IMR-90 (cell line): ENCODE results near the gene BEX3. TPM values are rescaled to one million over a fixed set of nuclear protein-coding genes. Genes with fewer than 3 reads are reported as not detected.

ENCODE experiments used
- ATAC-seq: fragments of 200-7000 bp; cut with Tn5 transposase; 2 replicates; pipeline ENCODE4 v1.9.1; 2020; ENCODE audit warnings: low read depth, mild to moderate bottlenecking, moderate library complexity
- BruUV-seq: library from RNA; stranded (reverse); fragments of 400-500 nt; replicated peaks from 2 replicates; lab custom pipeline; 2021; lab: Mats Ljungman, UMichigan
- CTCF ChIA-PET: fragments of 300-600 bp; formaldehyde crosslinking; extraction: SDS; loops from one replicate; lab custom pipeline; 2021; ENCODE audit warnings: antibody characterized with exemption; lab: Yijun Ruan, JAX
- POLR2A ChIA-PET: fragments of 300-600 bp; sonication (Branson Sonifier 250); formaldehyde crosslinking; loops from one replicate; lab custom pipeline; 2022; ENCODE audit warnings: antibody characterized with exemption; ENCODE audit not compliant: unreplicated experiment; lab: Charles Lee
- DNase-seq: peaks from one replicate; pipeline ENCODE4 v3.0.0; 2013
- H2AFZ ChIP-seq: replicated peaks from 2 replicates; pipeline ENCODE3; 2013; ENCODE audit warnings: low read length, mild to moderate bottlenecking; ENCODE audit not compliant: poor library complexity
- H2AK5ac ChIP-seq: 2 replicates; pipeline ENCODE4 v1.6.1; 2013; ENCODE audit warnings: low read depth, low read length, inconsistent platforms
- H2AK9ac ChIP-seq: replicated peaks from 2 replicates; pipeline ENCODE3; 2013; ENCODE audit warnings: mild to moderate bottlenecking, low read depth, low read length, moderate library complexity; ENCODE audit not compliant: poor library complexity
- H2BK120ac ChIP-seq: 2 replicates; pipeline ENCODE4 v1.6.1; 2013; ENCODE audit warnings: low read depth, low read length, inconsistent platforms
- H2BK15ac ChIP-seq: 3 replicates; pipeline ENCODE4 v1.6.1; 2013; ENCODE audit warnings: low read depth, low read length, inconsistent platforms
- H2BK20ac ChIP-seq: 2 replicates; pipeline ENCODE4 v1.6.1; 2013; ENCODE audit warnings: low read depth, mild to moderate bottlenecking, inconsistent platforms, low read length, moderate library complexity
- H2BK5ac ChIP-seq: 2 replicates; pipeline ENCODE4 v1.6.1; 2013; ENCODE audit warnings: mild to moderate bottlenecking, low read depth, low read length, inconsistent platforms; ENCODE audit not compliant: poor library complexity, severe bottlenecking
- H3K14ac ChIP-seq: replicated peaks from 2 replicates; pipeline ENCODE4 v1.6.1; 2013; ENCODE audit warnings: low read depth, low read length, inconsistent platforms
- H3K18ac ChIP-seq: 2 replicates; pipeline ENCODE4 v1.6.1; 2013; ENCODE audit warnings: low read depth, low read length, control low read depth
- H3K23ac ChIP-seq: 2 replicates; pipeline ENCODE4 v1.6.1; 2013; ENCODE audit warnings: low read depth, low read length, inconsistent platforms
- H3K27ac ChIP-seq: 2 replicates; pipeline ENCODE4 v1.5.1; 2013; ENCODE audit warnings: mild to moderate bottlenecking, control low read depth, low read length; ENCODE audit not compliant: insufficient read depth
- H3K27me3 ChIP-seq: 2 replicates; pipeline ENCODE4 v1.6.1; 2013; ENCODE audit warnings: low read length; ENCODE audit not compliant: control insufficient read depth, insufficient read depth
- H3K36me3 ChIP-seq: 2 replicates; pipeline ENCODE4 v1.6.1; 2013; ENCODE audit warnings: low read length, mixed read lengths; ENCODE audit not compliant: control insufficient read depth, insufficient read depth
- H3K4ac ChIP-seq: 2 replicates; pipeline ENCODE4 v1.6.1; 2013; ENCODE audit warnings: low read depth, low read length, inconsistent platforms
- H3K4me1 ChIP-seq: 2 replicates; pipeline ENCODE4 v1.6.1; 2013; ENCODE audit warnings: low read length, mixed read lengths; ENCODE audit not compliant: control insufficient read depth, insufficient read depth
- H3K4me2 ChIP-seq: 2 replicates; pipeline ENCODE4 v1.6.1; 2013; ENCODE audit warnings: low read depth, mild to moderate bottlenecking, control low read depth, low read length, moderate library complexity
- H3K4me3 ChIP-seq: 2 replicates; pipeline ENCODE4 v1.5.1; 2013; ENCODE audit warnings: low read depth, mild to moderate bottlenecking, control low read depth, low read length, moderate library complexity; ENCODE audit not compliant: insufficient read depth
- H3K56ac ChIP-seq: 2 replicates; pipeline ENCODE4 v1.6.1; 2013; ENCODE audit warnings: low read length, inconsistent platforms; ENCODE audit not compliant: insufficient read depth; ENCODE audit errors: extremely low read depth
- H3K79me1 ChIP-seq, 2 experiments: 2 replicates each; pipeline ENCODE4 v1.6.1; 2013; ENCODE audit warnings: low read length in 2 of 2, inconsistent platforms in 1 of 2, low read depth in 1 of 2
- H3K9ac ChIP-seq: 2 replicates; pipeline ENCODE4 v1.6.1; 2013; ENCODE audit warnings: low read depth, low read length, control low read depth
- H3K9me1 ChIP-seq: 2 replicates; pipeline ENCODE4 v1.6.1; 2013; ENCODE audit warnings: low read length, inconsistent platforms; ENCODE audit not compliant: insufficient read depth
- H3K9me3 ChIP-seq: 2 replicates; pipeline ENCODE4 v1.6.1; 2013; ENCODE audit warnings: low read length; ENCODE audit not compliant: control insufficient read depth, insufficient read depth
- H4K20me1 ChIP-seq: 2 replicates; pipeline ENCODE4 v1.6.1; 2013; ENCODE audit warnings: low read length, inconsistent platforms; ENCODE audit not compliant: insufficient read depth
- H4K5ac ChIP-seq: 2 replicates; pipeline ENCODE4 v1.6.1; 2013; ENCODE audit warnings: mild to moderate bottlenecking, low read depth, low read length, control low read depth
- H4K8ac ChIP-seq, 2 experiments: 2 replicates each; pipeline ENCODE4 v1.6.1; 2013; ENCODE audit warnings: low read depth in 2 of 2, low read length in 2 of 2, control low read depth in 1 of 2, inconsistent platforms in 1 of 2
- H4K91ac ChIP-seq: 2 replicates; pipeline ENCODE4 v1.6.1; 2013; ENCODE audit warnings: low read depth, low read length, inconsistent platforms; ENCODE audit not compliant: insufficient read depth
- BHLHE40 ChIP-seq: fragments of 150-350 bp; IDR thresholded peaks from 2 replicates; pipeline ENCODE4 v1.6.1; 2016; ENCODE audit warnings: mild to moderate bottlenecking, low read depth, low read length
- CEBPB ChIP-seq: IDR thresholded peaks from 2 replicates; pipeline ENCODE4 v1.6.1; 2012; ENCODE audit warnings: low read depth, low read length, improper control_type of control experiment
- CHD1 ChIP-seq: IDR thresholded peaks from 2 replicates; pipeline ENCODE4 v1.6.1; 2012; ENCODE audit warnings: low read depth, low read length, improper control_type of control experiment
- ELK1 ChIP-seq: fragments of 150-350 bp; IDR thresholded peaks from 2 replicates; pipeline ENCODE4 v1.6.1; 2016; ENCODE audit warnings: low read depth, mild to moderate bottlenecking, low read length, moderate library complexity, borderline replicate concordance
- FOS ChIP-seq: fragments of 150-350 bp; IDR thresholded peaks from 2 replicates; pipeline ENCODE4 v1.6.1; 2016; ENCODE audit warnings: low read depth, low read length
- MAFK ChIP-seq: IDR thresholded peaks from 2 replicates; pipeline ENCODE4 v1.6.1; 2012; ENCODE audit warnings: low read depth, low read length, improper control_type of control experiment
- MAZ ChIP-seq: IDR thresholded peaks from 2 replicates; pipeline ENCODE4 v1.6.1; 2012; ENCODE audit warnings: low read depth, mild to moderate bottlenecking, low read length, improper control_type of control experiment, moderate library complexity, borderline replicate concordance
- MXI1 ChIP-seq: IDR thresholded peaks from 2 replicates; pipeline ENCODE4 v1.6.1; 2012; ENCODE audit warnings: low read depth, mild to moderate bottlenecking, low read length, moderate library complexity, borderline replicate concordance
- NFE2L2 ChIP-seq: fragments of 150-350 bp; IDR thresholded peaks from 2 replicates; pipeline ENCODE4 v1.6.1; 2016; ENCODE audit warnings: low read depth, mild to moderate bottlenecking, low read length
- POLR2A ChIP-seq: IDR thresholded peaks from 2 replicates; pipeline ENCODE4 v1.6.1; 2012; ENCODE audit warnings: mild to moderate bottlenecking, low read depth, low read length
- RAD21 ChIP-seq: IDR thresholded peaks from 2 replicates; pipeline ENCODE4 v1.6.1; 2012; ENCODE audit warnings: low read length, improper control_type of control experiment
- RCOR1 ChIP-seq: IDR thresholded peaks from 2 replicates; pipeline ENCODE4 v1.6.1; 2012; ENCODE audit warnings: mild to moderate bottlenecking, low read length, improper control_type of control experiment; ENCODE audit not compliant: insufficient replicate concordance
- RFX5 ChIP-seq: IDR thresholded peaks from 2 replicates; pipeline ENCODE4 v1.8.0; 2012; ENCODE audit warnings: low read depth, mild to moderate bottlenecking, low read length, moderate library complexity
- SMC3 ChIP-seq: fragments of 150-350 bp; IDR thresholded peaks from 2 replicates; pipeline ENCODE4 v1.6.1; 2016; ENCODE audit warnings: low read depth, mild to moderate bottlenecking, antibody characterized with exemption, low read length, moderate library complexity
- WGBS, 2 experiments: methylation state at CpG; one replicate each; pipeline versions ENCODE4 v1.1.5 to v1.1.7; 2013; ENCODE audit warnings: missing lambda C conversion rate in 2 of 2; ENCODE audit not compliant: insufficient read length in 1 of 2; ENCODE audit errors: extremely low coverage in 2 of 2; 5-methylcytosine and 5-hydroxymethylcytosine counted together
- dilution Hi-C: fragments of 300-500 bp; cut with HindIII; formaldehyde crosslinking; loops from one replicate; pipeline ENCODE4 v1.14.3; 2018; ENCODE audit warnings: low sequenced_read_pairs; ENCODE audit not compliant: unreplicated experiment
- in situ Hi-C: fragments of 300-500 bp; cut with MboI; formaldehyde crosslinking; loops from 3 replicates; pipeline ENCODE4 v1.14.3; 2019; ENCODE audit warnings: low sequenced_read_pairs, inconsistent platforms, mixed read lengths
- intact Hi-C: fragments of 100-400 bp; cut with micrococcal nuclease; formaldehyde crosslinking; loops from 2 replicates; pipeline ENCODE4 v1.10.0; 2022
- polyA plus RNA-seq, 3 experiments: library from polyadenylated mRNA; depleted of rRNA; stranded (reverse); fragments of >200 nt; gene quantifications; 2 replicates each; pipeline ENCODE4 v1.2.3, GENCODE V29; 2012; ENCODE audit warnings: low replicate concordance in 1 of 3
- total RNA-seq: library from RNA; depleted of rRNA; stranded (reverse); fragments of >200 nt; gene quantifications from 2 replicates; pipeline ENCODE4 v1.2.3, GENCODE V29; 2012
- TF ChIP-seq, protein P1 (sequence below): conservative IDR thresholded peaks from 2 replicates; pipeline ENCODE4 v1.5.1; 2012; ENCODE audit warnings: mild to moderate bottlenecking, low read depth, low read length, improper control_type of control experiment
- TF ChIP-seq, protein P2 (sequence below): fragments of 150-350 bp; IDR thresholded peaks from 2 replicates; pipeline ENCODE4 v1.6.1; 2017; ENCODE audit warnings: mild to moderate bottlenecking, antibody characterized with exemption, low read length, low read depth

BEX3 gene
- total and polyA plus RNA-seq, 2 of the 4 experiments (the other 2 are of a cell fraction), result 114 to 409 TPM

- Histone ChIP-seq H3K14ac (no peak overlapping the region), H3K4me3 (no peak overlapping the region), H3K9ac (no peak overlapping the region), H4K5ac (no peak overlapping the region), H3K27ac (no peak overlapping the region), H3K4me2 (no peak overlapping the region), H2AK5ac (no peak overlapping the region), H4K91ac (no peak overlapping the region), H2BK20ac (no peak overlapping the region), H4K20me1 (no peaks in the 10 kb centered on the region), H3K56ac (no peak overlapping the region), H3K23ac (no peak overlapping the region), H3K4me1 (no peaks in the 10 kb centered on the region; the same call in 1 of the 2 replicates), H3K9me3 (no peaks in the 10 kb centered on the region), H2BK120ac (no peak overlapping the region), H3K9me1 (no peaks in the 10 kb centered on the region), H2AFZ (no peak overlapping the region), H2BK5ac (no peak overlapping the region), H4K8ac (no peak overlapping the region), H2AK9ac (no peak overlapping the region), H3K18ac (no peak overlapping the region), H2BK15ac (no peak overlapping the region), H3K79me1 (peaks cover 5 to 11% of the 10 kb centered on the region in 2 experiments; a peak in 1 of 4 replicates), H3K4ac (no peak overlapping the region), H3K27me3 (peaks cover 6% of the 10 kb centered on the region), H3K36me3 (no peaks in the 10 kb centered on the region)
- intact Hi-C loops (no loop called here), dilution Hi-C loops (no loop called here), in situ Hi-C loops (no loop called here)
- BruUV-seq, result no TSS peak
- no peak for TF ChIP-seq CHD1
- TF ChIP-seq, protein P1, sequence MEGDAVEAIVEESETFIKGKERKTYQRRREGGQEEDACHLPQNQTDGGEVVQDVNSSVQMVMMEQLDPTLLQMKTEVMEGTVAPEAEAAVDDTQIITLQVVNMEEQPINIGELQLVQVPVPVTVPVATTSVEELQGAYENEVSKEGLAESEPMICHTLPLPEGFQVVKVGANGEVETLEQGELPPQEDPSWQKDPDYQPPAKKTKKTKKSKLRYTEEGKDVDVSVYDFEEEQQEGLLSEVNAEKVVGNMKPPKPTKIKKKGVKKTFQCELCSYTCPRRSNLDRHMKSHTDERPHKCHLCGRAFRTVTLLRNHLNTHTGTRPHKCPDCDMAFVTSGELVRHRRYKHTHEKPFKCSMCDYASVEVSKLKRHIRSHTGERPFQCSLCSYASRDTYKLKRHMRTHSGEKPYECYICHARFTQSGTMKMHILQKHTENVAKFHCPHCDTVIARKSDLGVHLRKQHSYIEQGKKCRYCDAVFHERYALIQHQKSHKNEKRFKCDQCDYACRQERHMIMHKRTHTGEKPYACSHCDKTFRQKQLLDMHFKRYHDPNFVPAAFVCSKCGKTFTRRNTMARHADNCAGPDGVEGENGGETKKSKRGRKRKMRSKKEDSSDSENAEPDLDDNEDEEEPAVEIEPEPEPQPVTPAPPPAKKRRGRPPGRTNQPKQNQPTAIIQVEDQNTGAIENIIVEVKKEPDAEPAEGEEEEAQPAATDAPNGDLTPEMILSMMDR, result no peak
- TF ChIP-seq BHLHE40, result no peak
- TF ChIP-seq RAD21, result no peak
- TF ChIP-seq MAFK, result no peak
- no peak for TF ChIP-seq RCOR1
- no peak for TF ChIP-seq POLR2A
- TF ChIP-seq, protein P2, sequence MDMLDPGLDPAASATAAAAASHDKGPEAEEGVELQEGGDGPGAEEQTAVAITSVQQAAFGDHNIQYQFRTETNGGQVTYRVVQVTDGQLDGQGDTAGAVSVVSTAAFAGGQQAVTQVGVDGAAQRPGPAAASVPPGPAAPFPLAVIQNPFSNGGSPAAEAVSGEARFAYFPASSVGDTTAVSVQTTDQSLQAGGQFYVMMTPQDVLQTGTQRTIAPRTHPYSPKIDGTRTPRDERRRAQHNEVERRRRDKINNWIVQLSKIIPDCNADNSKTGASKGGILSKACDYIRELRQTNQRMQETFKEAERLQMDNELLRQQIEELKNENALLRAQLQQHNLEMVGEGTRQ, result no peak
- no peak for TF ChIP-seq FOS
- TF ChIP-seq MXI1, result no peak
- TF ChIP-seq ELK1, result no peak
- no peak for TF ChIP-seq CEBPB
- TF ChIP-seq SMC3, result no peak
- no peak for TF ChIP-seq MAZ
- no peak for TF ChIP-seq RFX5
- TF ChIP-seq NFE2L2, result no peak
- POLR2A ChIA-PET, result no interaction called here
- ATAC-seq, result no peak
- CTCF ChIA-PET, result no interaction called here
- no peak for DNase-seq
- WGBS, 2 experiments, result no CpG with 5 or more reads among the region's 2 CpGs
Measured at GRCh38 chrX:103407776-103408175, 31.4 kb downstream of the BEX3 start.
